Renal cortex interstitium (tissue), 15 donors: Measurements from ENCODE around the gene GNL2. TPM values are rescaled to one million over a fixed set of nuclear protein-coding genes. Genes with fewer than 3 reads are reported as not detected.

Experiments used
- DNase-seq, 11 donors: peaks; one replicate each; pipeline ENCODE4 v3.0.0-alpha.2; 2013; ENCODE audit warnings: low read depth in 9 of 11, low spot score in 4 of 11; ENCODE audit errors: extremely low read depth in 1 of 11
- long read RNA-seq, 16 experiments: transcript quantifications; one replicate each; lab custom pipeline, GENCODE V29; 2026
- polyA plus RNA-seq, 3 donors: library from polyadenylated mRNA; unstranded; fragments of 120-200 nt; gene quantifications; one replicate each; pipeline ENCODE4 v1.2.1, GENCODE V29; 2013; ENCODE audit not compliant: insufficient read length in 3 of 3

GNL2 gene
- 10 to 100 TPM; 66.2 to 84.1 (median 74.9) TPM for polyA plus RNA-seq
- long read RNA-seq, donor 1, transcript GNL2-202 (4 exons, 2,409 nt), result major isoform, 16 of 45 reads
- long read RNA-seq, donor 1, partial matches to known transcripts, result 23 of 45 reads
- long read RNA-seq, donor 1, other reads (novel, unspliced or antisense), result 0 of 45 reads
- long read RNA-seq, donor 2, transcript GNL2-202 (4 exons, 2,409 nt), result major isoform, 17 of 27 reads
- long read RNA-seq, donor 2, partial matches to known transcripts, result 10 of 27 reads
- long read RNA-seq, donor 2, other reads (novel, unspliced or antisense), result 0 of 27 reads
- long read RNA-seq, donor 3, transcript GNL2-202 (4 exons, 2,409 nt), result major isoform, 34 of 71 reads
- long read RNA-seq, donor 3, partial matches to known transcripts, result 30 of 71 reads
- long read RNA-seq, donor 3, other reads (novel, unspliced or antisense), result 0 of 71 reads
- long read RNA-seq, donor 4, transcript GNL2-202 (4 exons, 2,409 nt), result major isoform, 21 of 38 reads
- long read RNA-seq, donor 4, transcript GNL2-201 (16 exons, 2,334 nt), result minor isoform, 5 of 38 reads
- long read RNA-seq, donor 4, partial matches to known transcripts, result 11 of 38 reads
- long read RNA-seq, donor 4, other reads (novel, unspliced or antisense), result 0 of 38 reads
- long read RNA-seq, donor 5, result 0 reads
- long read RNA-seq, donor 6, transcript GNL2-202 (4 exons, 2,409 nt), result major isoform, 25 of 118 reads
- long read RNA-seq, donor 6, partial matches to known transcripts, result 64 of 118 reads
- long read RNA-seq, donor 6, other reads (novel, unspliced or antisense), result 24 of 118 reads
- long read RNA-seq, donor 7, transcript GNL2-202 (4 exons, 2,409 nt), result major isoform, 30 of 71 reads
- long read RNA-seq, donor 7, transcript GNL2-201 (16 exons, 2,334 nt), result minor isoform, 5 of 71 reads
- long read RNA-seq, donor 7, partial matches to known transcripts, result 32 of 71 reads
- long read RNA-seq, donor 7, other reads (novel, unspliced or antisense), result 0 of 71 reads
- long read RNA-seq, donor 8, transcript GNL2-202 (4 exons, 2,409 nt), result major isoform, 32 of 83 reads
- long read RNA-seq, donor 8, transcript GNL2-201 (16 exons, 2,334 nt), result minor isoform, 6 of 83 reads
- long read RNA-seq, donor 8, partial matches to known transcripts, result 40 of 83 reads
- long read RNA-seq, donor 8, other reads (novel, unspliced or antisense), result 0 of 83 reads
- long read RNA-seq, donor 9, transcript GNL2-202 (4 exons, 2,409 nt), result major isoform, 30 of 39 reads
- long read RNA-seq, donor 9, partial matches to known transcripts, result 5 of 39 reads
- long read RNA-seq, donor 9, other reads (novel, unspliced or antisense), result 0 of 39 reads
- long read RNA-seq, donor 10, transcript GNL2-201 (16 exons, 2,334 nt), result minor isoform, 5 of 56 reads
- long read RNA-seq, donor 10, transcript GNL2-202 (4 exons, 2,409 nt), result major isoform, 32 of 56 reads
- long read RNA-seq, donor 10, partial matches to known transcripts, result 14 of 56 reads
- long read RNA-seq, donor 10, other reads (novel, unspliced or antisense), result 0 of 56 reads
- long read RNA-seq, donor 11, transcript GNL2-202 (4 exons, 2,409 nt), result major isoform, 27 of 46 reads
- long read RNA-seq, donor 11, transcript GNL2-201 (16 exons, 2,334 nt), result minor isoform, 5 of 46 reads
- long read RNA-seq, donor 11, partial matches to known transcripts, result 12 of 46 reads
- long read RNA-seq, donor 11, other reads (novel, unspliced or antisense), result 0 of 46 reads
- long read RNA-seq, donor 12, transcript GNL2-202 (4 exons, 2,409 nt), result major isoform, 10 of 19 reads
- long read RNA-seq, donor 12, partial matches to known transcripts, result 6 of 19 reads
- long read RNA-seq, donor 12, other reads (novel, unspliced or antisense), result 0 of 19 reads
- long read RNA-seq, donor 13, transcript GNL2-202 (4 exons, 2,409 nt), result major isoform, 34 of 87 reads
- long read RNA-seq, donor 13, partial matches to known transcripts, result 38 of 87 reads
- long read RNA-seq, donor 13, other reads (novel, unspliced or antisense), result 0 of 87 reads
- long read RNA-seq, donor 14, transcript GNL2-202 (4 exons, 2,409 nt), result major isoform, 20 of 38 reads
- long read RNA-seq, donor 14, partial matches to known transcripts, result 13 of 38 reads
- long read RNA-seq, donor 14, other reads (novel, unspliced or antisense), result 0 of 38 reads
- long read RNA-seq, donor 15, transcript GNL2-202 (4 exons, 2,409 nt), result major isoform, 10 of 12 reads
- long read RNA-seq, donor 15, partial matches to known transcripts, result 0 of 12 reads
- long read RNA-seq, donor 15, other reads (novel, unspliced or antisense), result 0 of 12 reads
- long read RNA-seq, donor 16, transcript GNL2-201 (16 exons, 2,334 nt), result minor isoform, 7 of 113 reads
- long read RNA-seq, donor 16, transcript GNL2-202 (4 exons, 2,409 nt), result major isoform, 72 of 113 reads
- long read RNA-seq, donor 16, partial matches to known transcripts, result 30 of 113 reads
- long read RNA-seq, donor 16, other reads (novel, unspliced or antisense), result 0 of 113 reads

GRCh38 chr1:37595440-37596181 is at the start of gene GNL2:
Gene GNL2, minus strand, starts transcription at chr1:37595937. Its CDS starts 115 bp downstream, at chr1:37595822.
- peak; percentile 91 to 99 (median 95) for DNase-seq

- DNase-seq, result no peak
These were observed 45.3 kb upstream of the GNL2 start for GRCh38 chr1:37641059-37641458.

GRCh38 chr1:37636435-37636834 is 40.7 kb upstream of the GNL2 start:
- DNase-seq, result no peak

- no peak for DNase-seq
These were observed 39.5 kb upstream of the GNL2 start for GRCh38 chr1:37634992-37635902.

- peak in 4 of 11 donors; percentile 32 to 55 (median 44) for DNase-seq
These were observed 38.7 kb upstream of the GNL2 start, which contains the start of gene RSPO1 for GRCh38 chr1:37634244-37634991. Gene RSPO1, minus strand, starts transcription at chr1:37634892. Its CDS starts 5,231 bp downstream, at chr1:37629661.

GRCh38 chr1:37633938-37634243 is 38.2 kb upstream of the GNL2 start:
- no peak for DNase-seq

GRCh38 chr1:37633040-37633937 is 37.6 kb upstream of the GNL2 start:
- DNase-seq, result no peak

- peak in 6 of 11 donors; percentile 25 to 56 (median 44) for DNase-seq
These were observed 35.3 kb upstream of the GNL2 start for GRCh38 chr1:37631036-37631435.

GRCh38 chr1:37630426-37631028 is 34.8 kb upstream of the GNL2 start:
- no peak for DNase-seq

GRCh38 chr1:37629726-37630425 is 34.1 kb upstream of the GNL2 start:
- no peak for DNase-seq

- DNase-seq, result no peak
These were observed 33.3 kb upstream of the GNL2 start for GRCh38 chr1:37629008-37629407.

GRCh38 chr1:37628026-37628556 is 32.4 kb upstream of the GNL2 start:
- no peak for DNase-seq
